Kidney tubule cell (primary cell): ENCODE results near the gene IPCEF1.

ENCODE experiments used
- DNase-seq: peaks from one replicate; pipeline ENCODE4 v3.0.0-alpha.2; 2018; ENCODE audit warnings: low spot score

The IPCEF1 gene

DNA sequence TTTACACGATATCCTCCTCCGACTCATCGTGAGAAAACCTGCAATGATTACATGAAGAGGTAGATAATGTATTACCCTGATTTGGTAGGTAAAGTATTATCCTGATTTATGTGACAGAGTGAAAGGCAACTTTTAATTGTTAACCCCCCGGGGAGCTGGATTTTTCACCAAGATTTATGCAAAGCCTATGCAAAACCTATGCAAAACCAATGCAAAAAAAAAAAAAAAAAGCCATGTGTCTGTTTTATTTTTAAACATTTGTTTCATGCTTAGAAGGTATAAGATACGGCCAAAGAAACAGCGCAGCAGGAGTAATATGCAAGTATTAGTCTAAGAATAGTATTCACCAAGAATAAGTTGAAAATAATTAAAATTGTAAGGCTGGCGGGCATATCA lies 109.9 kb downstream of the IPCEF1 start:
- peak; percentile 46 for DNase-seq

DNA sequence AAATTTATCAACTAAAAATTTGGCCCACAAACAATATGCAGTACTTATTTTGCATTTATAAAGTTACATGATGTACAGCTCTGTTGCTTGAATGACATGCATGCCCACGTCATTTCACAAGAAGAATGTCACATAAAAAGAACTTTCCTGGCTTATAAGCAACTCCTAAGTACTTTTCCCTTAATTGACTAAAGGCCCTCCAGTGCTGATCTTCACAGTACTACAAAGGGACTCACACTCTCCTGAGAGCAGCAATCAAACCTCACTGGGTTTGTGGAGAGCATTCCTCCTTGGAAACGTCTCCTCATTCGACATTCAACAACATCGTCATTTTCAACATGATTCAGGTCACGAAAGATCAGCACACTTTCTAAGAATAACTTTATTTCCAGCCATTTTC lies 111.1 kb downstream of the IPCEF1 start:
- no peak for DNase-seq

DNA sequence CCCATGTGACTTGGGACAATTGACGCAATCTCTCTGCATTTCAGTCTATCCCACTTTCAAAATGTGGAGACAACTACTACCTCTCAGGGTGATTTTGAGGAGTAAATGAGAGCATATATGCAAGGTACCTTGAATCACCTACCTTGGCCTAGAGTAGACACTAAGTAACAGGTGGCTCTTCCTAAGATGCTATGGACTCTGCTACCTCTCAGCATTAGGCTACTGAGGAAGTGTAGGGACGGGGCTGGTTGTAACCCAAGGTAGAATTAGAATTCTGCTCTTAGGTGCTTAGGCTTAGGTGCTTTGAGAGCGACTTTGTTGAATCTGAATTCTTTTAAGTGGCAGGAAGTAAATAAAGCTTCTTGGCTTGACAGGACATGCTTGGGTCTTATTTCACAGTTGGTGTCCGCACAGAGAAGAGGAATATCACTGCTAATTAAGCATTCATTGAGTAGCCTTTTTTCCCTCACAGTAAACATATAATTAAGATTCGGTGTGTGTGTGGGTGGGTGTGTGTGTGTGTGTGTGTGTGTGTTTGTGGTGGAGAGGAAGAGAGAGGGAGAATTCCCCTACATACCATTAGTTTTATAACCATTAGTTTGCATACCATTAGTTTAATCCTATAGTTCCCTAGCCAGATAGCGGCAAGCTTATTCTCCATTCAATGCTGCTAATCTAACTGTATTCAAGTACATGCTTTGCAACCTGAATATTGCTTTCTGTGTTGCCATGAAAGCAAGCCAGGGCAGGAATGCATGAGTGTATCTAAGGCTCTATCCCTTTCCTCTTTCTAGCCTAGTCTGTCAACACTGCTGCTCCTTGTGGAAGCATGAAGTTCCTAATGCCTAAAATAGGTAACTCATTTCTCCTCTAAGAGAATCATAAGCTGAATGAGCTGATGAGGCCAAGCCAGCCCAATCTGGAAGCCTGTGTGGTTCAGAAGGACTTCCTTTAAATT lies 112.5 kb downstream of the IPCEF1 start:
- DNase-seq, result peak; percentile 61

DNA sequence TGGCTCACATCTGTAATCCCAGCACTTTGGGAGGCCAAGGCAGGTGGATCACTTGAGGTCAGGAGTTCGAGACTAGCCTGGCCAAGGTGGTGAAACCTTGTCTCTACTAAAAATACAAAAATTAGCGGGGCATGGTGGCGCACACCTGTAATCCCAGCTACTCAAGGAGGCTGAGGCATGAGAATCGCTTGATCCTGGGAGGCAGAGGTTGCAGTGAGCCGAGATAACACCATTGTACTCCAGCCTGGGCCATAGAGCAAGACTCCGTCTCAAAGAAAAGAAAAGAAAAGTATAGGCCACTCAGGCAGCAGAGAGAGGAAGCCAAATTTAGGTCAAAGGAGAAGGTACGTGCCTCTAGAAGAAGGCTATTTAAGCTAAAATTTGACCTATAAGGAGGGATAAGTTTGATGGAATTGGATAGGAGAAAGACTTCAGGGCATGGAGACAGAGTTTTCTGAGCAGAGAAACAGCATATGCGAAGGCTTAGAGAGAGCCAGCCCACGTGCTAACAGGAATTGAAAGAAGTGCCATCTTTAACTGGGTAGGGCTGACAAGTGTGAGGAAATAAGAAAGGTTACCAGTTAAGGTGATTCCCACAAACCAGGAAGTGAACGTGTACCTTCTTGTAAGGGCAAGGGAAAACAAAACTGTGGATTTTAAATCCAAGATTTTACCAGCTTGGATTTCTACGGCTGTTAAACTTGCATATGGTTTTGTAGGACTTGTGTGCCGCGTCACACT lies 113.8 kb downstream of the IPCEF1 start:
- no peak for DNase-seq

DNA sequence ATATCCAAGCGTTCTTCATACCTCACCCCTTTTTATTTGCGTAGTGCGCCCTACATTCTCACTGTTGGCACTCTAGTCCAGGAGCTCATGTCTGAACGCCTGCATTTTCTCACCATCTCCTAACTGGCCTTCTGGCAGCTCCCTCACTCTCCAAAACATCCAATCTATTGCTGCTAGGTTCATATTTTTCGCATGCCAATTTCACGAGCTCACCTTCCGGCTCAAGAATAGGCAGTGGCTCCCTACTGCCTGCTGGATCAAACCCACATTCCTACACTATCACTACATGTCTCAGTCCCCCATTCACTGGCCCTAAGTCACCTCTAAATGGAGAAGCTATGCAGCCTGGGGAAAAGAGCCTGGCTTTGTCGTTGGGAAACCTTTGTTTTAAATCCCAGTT lies 115.0 kb downstream of the IPCEF1 start:
- no peak for DNase-seq

DNA sequence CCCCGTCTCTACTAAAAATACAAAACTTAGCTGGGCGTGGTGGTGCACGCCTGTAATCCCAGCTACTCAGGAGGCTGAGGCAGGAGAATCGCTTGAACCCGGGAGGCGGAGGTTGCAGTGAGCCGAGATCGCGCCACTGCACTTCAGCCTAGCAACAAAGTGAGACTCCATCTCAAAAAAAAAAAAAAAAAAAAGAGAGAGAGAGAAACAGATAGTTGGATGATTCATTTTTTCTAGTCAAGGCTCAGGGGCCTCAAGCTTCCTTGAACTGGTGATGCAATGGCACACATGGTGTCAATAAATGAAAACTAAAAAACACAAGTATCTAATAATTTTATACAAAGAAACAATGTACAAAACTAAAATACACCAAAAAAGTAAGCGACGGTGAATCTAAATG lies 115.5 kb downstream of the IPCEF1 start:
- DNase-seq, result peak; percentile 42

DNA sequence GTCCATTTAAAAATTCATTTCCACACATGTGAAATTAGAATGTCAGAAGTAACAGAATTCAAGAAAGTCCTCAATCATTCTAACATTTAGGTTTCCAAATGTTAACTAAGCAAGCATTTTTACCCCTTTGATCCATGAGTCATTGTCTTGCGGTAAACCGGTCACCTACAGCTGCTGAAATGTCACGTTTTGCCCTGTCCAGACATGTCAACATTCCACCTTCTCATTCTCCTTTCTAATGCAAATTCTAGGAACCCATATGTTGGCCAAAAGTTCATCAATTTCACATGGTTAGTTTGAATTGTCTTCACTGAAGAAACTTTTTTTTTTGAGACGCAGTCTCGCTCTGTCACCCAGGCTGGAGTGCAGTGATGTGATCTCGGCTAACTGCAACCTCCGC lies 117.2 kb downstream of the IPCEF1 start:
- DNase-seq, result no peak

DNA sequence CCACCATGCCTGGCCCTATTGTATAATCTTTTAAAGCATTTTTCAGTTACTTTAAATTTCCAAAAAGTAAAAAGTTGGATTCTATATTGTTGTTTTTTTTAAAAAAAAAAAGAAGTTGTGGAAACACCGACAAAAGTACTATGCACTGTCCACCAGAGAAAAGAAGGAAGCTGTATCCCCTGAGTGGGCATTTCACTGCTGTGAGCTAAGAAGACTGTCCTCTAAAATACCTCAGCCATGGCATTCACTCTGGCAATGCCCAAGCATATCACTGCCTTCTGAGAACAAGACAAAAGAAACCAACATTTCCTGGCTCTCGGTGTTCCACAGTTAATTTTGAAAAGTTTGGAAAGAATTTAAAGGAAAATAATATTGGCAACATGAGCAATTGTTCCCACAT lies 117.8 kb downstream of the IPCEF1 start:
- DNase-seq, result no peak

DNA sequence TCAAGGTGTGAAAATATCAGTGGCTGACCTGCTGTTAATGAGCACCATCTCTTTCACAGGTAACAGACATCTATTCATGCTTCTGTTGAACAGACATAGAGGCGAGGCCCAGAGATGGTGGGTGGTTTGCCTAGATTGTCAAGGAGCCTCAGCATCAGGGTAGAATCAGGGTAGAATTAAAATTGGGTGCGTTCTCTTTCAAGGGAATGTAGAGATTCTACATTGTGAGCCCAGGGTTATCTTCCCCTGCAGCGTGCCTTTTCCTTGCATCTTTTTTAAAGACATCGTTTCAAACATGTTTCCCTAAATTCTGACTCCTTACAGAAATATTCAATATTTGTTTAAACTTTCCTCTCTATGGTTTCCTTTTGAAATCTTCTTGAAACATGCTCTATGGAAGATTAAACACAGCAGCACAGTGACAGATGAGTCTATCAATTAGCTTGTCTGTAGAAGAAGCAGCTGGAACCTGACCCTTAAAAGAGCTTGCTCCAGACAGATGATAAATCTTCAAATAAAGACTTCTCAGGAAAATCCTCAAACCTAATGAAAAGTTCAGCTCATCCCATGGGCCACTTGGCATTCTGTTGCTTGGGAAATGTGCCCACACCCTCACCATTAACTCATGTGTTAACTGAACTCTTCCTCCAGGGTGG lies 119.8 kb downstream of the IPCEF1 start:
- DNase-seq, result no peak

DNA sequence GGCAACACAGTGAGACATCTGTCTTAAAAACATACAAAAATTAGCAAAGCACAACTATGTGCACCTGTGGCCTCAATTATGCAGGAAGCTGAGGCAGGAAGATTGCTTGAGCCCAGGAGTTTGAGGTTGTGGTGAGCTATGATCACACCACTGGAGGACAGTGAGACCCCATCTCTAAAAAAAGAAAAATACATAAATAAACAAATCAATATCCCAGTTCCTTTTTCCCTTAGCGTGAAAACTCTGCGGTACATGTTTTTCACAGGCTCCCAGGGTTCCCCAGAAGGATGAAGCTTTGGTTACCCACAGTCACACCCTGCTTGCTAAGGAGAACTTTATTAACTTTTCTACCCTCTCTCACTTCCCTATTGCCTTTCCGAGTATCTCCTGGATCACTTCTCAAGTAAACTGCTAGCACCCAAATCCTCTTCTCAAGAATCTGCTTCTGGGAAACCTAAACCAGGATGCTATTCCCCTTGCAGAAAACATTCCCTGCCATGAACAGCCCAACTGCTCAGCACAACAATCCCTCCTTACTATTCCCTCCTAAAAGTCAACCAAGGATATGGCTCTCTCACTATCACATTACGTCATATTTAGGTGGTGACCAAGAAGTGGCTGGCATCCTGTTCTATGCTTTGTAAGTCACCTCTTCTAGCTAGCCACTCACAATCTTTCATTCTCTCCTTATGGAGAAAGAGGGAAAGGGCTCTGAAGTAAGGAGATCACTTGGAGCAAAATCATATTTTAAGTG lies 122.4 kb downstream of the IPCEF1 start:
- no peak for DNase-seq

DNA sequence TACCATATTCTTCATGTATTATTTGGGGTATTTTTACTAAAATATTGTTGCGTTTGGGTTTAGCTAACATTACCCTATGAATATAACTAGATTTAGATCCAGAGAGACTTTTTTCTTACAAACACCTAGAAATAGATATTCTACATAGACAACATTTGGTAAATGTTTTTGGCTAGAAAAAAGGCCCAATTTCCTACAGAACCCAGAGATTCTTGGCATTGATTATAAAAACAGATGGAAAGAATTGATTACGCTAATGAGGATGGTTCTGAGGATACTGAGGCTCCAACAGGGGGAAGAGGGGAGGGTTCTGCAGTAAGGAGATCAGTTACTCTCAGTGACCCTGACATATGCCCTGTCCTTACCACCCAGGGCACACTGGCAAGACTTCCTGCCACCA lies 123.2 kb downstream of the IPCEF1 start:
- DNase-seq, result no peak

DNA sequence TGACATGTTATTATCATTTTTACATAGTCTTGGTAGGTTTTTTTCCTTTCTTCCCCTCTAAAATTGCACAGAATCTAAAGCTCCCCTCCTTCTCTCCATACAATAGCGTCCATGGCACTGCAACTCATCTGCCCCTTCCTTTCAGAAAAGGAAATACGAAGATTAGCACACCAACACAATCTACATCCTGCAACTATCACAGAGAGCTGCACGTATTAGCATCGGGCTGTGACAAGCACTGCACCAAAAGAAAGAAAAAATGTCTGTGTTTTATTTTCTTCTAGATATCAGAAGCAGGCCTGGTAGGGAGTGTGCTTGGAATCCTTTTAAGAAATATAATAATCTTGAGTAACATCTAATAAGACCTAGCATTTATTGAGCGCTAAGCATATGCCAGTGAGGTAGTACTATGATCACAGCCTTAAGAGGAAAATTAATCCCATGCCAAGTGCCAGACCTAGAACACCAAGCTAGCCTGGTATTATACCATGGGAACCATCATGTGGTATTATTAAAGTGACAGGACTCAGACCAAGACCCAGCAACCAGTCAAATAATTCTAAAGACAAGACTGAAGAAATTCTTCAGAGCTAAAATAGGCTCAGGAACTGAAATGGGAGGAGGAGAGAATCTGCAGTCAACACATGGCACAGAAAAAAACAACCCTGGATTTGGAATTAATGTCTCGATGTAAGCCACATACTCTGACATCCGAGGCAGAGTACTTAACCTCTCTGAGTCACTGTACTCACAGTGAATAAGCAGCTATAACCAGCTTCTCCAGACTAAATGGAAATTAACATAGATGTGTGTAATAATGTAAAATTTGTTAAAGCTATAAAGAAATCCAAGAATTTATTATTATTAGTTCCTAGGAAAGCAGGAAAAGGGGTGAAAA lies 124.3 kb downstream of the IPCEF1 start:
- DNase-seq, result peak; percentile 35

DNA sequence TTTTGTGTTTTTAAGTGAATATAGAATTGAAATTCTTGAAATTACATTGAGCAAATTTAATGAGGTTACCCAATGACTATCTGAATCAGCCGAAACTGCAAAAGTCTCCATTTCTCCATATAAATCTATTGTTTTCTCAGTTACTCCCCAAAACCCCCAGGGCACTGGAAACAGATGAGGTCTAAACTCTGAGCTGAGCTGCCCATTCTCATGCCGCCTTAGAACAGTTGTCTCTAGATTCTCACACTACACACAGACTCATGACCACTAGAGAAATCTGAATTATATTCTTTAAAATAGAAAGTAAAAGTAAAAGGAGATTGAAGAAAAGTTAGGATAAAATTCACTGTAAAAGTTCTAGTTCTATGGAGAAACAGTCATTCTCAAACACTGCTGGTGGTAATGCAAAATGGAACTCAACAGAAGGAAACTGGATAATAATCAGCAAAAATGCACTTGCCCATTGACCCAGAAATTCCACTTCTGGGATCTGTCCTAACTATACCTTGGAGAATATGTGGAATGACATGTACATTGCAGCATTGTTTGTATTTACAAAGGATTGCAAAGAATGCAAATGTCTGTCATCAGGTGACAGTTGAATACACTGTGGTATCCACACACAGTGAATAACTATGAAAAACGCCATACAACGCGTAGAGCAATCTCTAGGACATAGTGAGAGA lies 125.5 kb downstream of the IPCEF1 start:
- DNase-seq, result no peak

DNA sequence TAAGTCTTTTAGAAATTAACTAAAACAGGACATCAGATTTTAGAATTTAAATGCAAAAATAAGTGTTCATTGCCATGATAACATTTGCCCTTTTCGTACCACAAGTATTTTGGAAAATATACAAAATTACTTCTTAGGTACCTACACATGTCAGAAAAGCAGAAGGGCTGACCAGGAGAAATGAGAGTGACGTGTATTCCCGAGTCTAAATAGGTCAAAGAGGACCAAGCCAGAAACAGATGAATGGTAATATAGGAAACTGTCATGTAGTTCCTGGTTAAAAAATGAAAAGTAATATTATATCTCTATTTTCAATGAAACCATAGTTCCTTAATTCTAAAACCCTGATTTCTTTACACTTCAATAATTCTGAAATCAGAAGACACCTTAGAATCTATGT lies 126.2 kb downstream of the IPCEF1 start:
- no peak for DNase-seq

DNA sequence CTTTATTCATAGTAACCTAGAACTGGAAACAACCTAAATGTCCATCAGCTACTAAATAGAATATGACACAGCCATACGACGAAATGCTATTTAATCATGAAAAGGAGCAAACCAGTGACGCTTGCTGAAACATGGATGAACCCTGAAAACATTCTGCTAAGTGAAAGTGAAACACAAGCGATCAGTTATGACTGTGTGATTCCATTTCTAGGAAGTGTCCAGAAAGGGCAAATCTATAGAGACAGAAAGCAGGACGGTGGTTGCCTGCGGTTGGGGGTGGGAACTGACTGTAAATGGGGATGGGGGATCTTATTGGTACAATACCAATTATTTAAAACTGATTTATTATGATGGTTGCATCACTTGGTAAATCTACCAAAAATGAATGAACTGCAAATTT lies 126.8 kb downstream of the IPCEF1 start:
- no peak for DNase-seq

DNA sequence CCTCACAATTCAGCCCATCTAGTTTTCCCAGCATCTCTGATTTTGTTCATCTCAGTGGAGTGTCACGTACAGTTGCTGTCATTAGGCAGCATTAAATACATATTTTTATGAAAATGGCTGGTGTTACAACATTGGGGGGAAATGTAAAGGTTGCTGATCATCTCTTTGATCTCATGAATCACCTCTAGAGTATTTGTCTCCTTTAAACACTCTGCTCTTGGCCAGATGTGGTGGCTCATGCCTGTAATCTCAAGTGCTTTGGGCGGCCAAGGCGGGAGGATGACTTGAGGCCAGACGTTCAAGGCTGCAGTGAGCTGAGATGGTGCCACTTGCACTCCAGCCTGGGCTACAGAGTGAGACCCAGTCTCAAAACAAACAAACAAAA lies 128.1 kb downstream of the IPCEF1 start:
- DNase-seq, result no peak

DNA sequence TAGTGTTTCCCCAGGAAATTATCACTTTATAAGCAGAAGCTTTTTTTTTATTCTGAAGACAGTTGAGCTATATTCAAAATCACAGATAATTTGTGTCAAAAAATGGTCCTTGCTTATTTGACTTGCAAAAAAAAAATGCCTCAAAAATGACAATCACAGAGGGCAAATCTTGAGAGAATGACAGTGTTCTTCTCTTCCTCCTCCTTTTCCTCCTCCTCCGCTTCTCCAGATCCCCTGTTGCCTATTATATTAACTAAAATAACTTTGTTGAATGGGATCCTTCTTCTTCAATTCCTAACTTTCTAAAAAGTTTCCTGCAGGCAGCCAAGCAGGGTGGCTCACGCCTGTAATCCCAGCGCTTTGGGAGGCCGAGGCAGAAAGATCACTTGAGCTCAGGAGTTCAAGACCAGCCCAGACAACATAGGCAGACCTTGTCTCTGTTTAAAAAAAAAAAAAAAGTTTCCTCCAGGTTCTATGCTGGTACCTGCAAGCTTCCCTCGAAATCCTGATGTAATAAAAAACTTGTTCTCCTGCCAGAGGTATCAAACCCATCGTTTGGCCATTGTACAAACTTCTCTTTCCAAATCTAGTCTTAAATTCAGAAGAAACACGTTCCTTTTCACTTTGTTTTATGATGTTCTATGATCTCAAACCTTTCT lies 128.6 kb downstream of the IPCEF1 start:
- DNase-seq, result no peak

DNA sequence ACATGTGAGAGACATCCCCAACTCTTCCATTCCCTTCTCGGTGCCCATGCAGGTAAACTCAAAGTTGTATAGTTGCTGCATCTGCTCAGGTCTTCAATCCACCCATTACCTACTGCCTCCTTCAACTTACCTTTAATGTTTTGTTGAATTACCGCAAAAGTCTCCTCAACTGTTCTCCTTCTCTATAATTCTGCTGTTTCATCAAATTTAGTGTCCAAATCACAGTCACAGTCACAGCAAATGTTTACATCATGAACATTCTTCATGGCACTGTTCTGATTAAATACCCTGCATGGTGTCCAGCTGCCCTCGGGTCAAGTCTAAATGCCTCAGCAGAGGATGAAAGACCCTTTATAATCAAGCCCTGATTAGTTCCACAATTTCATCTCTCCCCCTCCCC lies 130.1 kb downstream of the IPCEF1 start:
- DNase-seq, result no peak

DNA sequence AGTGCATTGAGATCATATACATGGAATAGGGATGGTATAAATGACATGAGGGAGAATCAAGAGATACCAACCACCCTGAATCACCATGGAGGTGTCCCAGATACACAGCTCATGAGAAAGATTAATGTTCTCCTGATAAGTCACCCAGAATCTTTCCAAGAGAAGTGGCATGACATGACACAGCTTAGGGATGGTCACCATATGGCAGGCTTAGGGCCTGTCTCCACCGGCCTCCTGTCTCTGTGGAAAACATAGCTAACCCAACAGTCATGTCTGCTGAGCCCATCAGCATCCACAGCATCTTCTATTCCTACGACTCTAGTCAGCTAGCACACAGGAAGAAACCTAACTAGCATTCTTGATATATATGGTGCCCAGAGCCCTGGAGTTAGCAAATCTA lies 133.3 kb downstream of the IPCEF1 start:
- DNase-seq, result no peak

DNA sequence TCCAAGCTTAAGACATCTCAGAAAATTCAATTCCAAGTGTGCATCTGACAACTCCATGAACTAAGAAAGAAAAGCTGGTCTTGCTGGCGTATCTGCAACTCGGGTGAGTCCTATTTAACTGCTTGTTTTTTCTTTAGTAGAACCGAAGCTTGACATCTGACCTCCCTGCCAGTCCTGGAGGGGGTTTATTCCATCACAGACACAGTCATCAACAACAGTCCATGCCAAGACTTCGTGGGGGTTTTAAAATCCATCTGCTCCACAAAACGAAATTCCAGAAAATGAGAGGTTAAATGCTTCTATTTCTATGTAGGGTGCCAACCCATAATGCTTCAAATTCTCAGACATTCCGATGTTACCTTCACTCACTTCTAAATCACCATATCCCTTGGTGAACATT lies 133.9 kb downstream of the IPCEF1 start:
- no peak for DNase-seq
